HG03342 (cell line): ENCODE measurements around the gene ZNF212.

Experiments
- ATAC-seq: cut with Tn5 transposase; IDR thresholded peaks from one replicate; pipeline ENCODE4 v1.9.1; 2021; ENCODE audit warnings: mild to moderate bottlenecking, moderate library complexity; ENCODE audit not compliant: unreplicated experiment

The ZNF212 gene

DNA sequence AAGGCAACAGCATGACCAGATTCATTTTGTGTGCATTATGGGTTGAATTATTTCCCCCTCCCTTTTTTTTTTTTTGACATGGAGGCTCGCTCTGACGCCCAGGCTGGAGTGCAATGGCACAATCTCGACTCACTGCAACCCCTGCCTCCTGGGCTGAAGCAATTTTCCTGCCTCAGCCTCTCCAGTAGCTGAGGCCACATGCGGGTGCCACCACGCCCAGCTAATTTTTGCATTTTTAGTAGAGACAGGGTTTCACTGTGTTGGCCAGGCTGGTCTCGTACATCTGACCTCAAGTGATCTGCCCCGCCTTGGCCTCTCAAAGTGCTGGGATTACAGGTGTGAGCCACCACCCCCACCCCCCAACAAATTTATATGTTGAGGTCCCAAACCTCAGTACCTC, 64.6 kb downstream of the ZNF212 start:
- ATAC-seq: no peak
